Spleen (tissue), 7 donors: ENCODE measurements around the gene GBA2.

Source experiments
- POLR2A ChIP-seq, 3 donors: fragments of 450-650 bp; IDR thresholded peaks; one replicate each; pipeline ENCODE4 v1.5.1; 2017; ENCODE audit warnings: antibody characterized with exemption in 3 of 3, mild to moderate bottlenecking in 1 of 3
- TF ChIP-seq, protein P1 (sequence below), 11 experiments: fragments of 200-600 bp in 7 of 11; fragments of 450-650 bp in 4 of 11; sonication (generic) in 4 of 11; IDR thresholded peaks in 8 of 11; conservative IDR thresholded peaks in 3 of 11; 1 replicate in 7 of 11; 2 replicates in 4 of 11; pipeline versions ENCODE4 v1.4.0 to v1.8.0; 2016 to 2021; ENCODE audit warnings: antibody characterized with exemption in 11 of 11, inconsistent platforms in 4 of 11, mild to moderate bottlenecking in 1 of 11
- donor health status: DM: no; HTN: no; CAD: no; lungs with moderate emphysema.
- donor health status: DM: no; HTN: no; CAD: no.
- donor health status: DM: no; HTN: no; CAD: no.

DNA sequence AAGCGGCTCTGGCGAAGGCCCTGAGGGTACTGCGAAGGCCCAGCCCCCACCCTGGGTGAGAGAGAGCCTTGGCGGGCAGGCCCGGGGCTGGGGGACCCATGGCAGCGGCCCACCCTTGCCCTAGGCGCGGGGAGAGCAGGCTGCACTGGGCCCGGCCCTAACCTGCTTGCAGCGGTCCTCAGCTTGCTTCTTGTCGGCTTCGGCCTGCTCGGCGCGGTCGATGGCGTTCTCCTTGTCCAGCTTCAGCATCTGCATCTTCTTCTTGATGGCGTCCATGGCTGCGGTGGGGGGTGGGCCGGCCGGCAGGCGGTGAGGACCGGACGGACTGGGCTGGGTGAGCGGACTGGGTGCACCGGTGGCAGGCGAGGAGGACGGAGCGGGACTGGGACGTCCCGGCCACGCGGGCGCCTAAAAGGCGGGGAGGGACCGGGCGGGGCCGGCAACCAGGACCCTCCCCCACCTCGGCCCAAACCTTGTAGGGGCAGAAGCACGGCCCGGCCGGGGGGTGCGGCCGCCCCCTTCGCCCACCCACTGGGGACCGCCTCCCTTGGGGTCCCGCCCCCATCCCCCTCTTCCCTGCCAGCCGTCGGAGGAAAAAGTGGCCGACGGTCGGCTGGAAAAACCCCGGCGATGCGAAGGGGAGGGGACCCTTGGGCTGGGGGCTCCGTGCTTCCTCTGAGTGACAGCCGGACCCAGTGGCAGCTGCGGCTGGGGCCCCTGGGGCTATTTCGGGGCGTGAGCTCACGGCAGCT lies 59.3 kb downstream of the GBA2 start, which contains the start of gene TPM2:
- TF ChIP-seq, protein P1, sequence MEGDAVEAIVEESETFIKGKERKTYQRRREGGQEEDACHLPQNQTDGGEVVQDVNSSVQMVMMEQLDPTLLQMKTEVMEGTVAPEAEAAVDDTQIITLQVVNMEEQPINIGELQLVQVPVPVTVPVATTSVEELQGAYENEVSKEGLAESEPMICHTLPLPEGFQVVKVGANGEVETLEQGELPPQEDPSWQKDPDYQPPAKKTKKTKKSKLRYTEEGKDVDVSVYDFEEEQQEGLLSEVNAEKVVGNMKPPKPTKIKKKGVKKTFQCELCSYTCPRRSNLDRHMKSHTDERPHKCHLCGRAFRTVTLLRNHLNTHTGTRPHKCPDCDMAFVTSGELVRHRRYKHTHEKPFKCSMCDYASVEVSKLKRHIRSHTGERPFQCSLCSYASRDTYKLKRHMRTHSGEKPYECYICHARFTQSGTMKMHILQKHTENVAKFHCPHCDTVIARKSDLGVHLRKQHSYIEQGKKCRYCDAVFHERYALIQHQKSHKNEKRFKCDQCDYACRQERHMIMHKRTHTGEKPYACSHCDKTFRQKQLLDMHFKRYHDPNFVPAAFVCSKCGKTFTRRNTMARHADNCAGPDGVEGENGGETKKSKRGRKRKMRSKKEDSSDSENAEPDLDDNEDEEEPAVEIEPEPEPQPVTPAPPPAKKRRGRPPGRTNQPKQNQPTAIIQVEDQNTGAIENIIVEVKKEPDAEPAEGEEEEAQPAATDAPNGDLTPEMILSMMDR (IDR thresholded peaks at IDR 0.05 in 8 of 11, conservative IDR thresholded peaks at IDR 0.05 in 3 of 11), result no peak
- TF ChIP-seq POLR2A (IDR thresholded peaks at IDR 0.05), result no peak
